Stimulated activated CD4-positive, alpha-beta T cell treated with anti-CD3 and anti-CD28 coated beads, Interleukin-4, amount 100 ng/mL, for 4 hours (primary cell): ENCODE results near the gene KISS1R.
A peak's percentile ranks its signal among the peaks of the same experiment; 100 is the strongest.

ENCODE experiments used
- DNase-seq, 2 experiments: peaks; one replicate each; pipeline ENCODE4 v3.0.0-alpha.2; 2020

KISS1R gene

GRCh38 chr19:900302-901111 is 16.6 kb upstream of the KISS1R start:
- no peak for DNase-seq

GRCh38 chr19:901216-902092 is 15.7 kb upstream of the KISS1R start:
- DNase-seq = no peak

- DNase-seq = no peak
Observed at GRCh38 chr19:902093-902370, 15.1 kb upstream of the KISS1R start.

GRCh38 chr19:902446-903226 is 14.5 kb upstream of the KISS1R start:
- no peak for DNase-seq

GRCh38 chr19:903266-903797 is 13.8 kb upstream of the KISS1R start:
- DNase-seq = no peak

GRCh38 chr19:904545-904944 is 12.6 kb upstream of the KISS1R start:
- DNase-seq = no peak

- DNase-seq = no peak
Observed at GRCh38 chr19:906480-906879, 10.7 kb upstream of the KISS1R start.

- no peak for DNase-seq
Observed at GRCh38 chr19:907183-907853, 9.8 kb upstream of the KISS1R start.

- DNase-seq = no peak
Observed at GRCh38 chr19:911197-912033, 5.7 kb upstream of the KISS1R start.

GRCh38 chr19:912181-913079 is 4.7 kb upstream of the KISS1R start:
- no peak for DNase-seq

GRCh38 chr19:913080-913748 is 3.9 kb upstream of the KISS1R start, which contains the start of gene R3HDM4:
Gene R3HDM4 (minus strand): TSS chr19:913219. CDS start chr19:913157, 62 bp downstream.
- peak; percentile 83 to 88 for DNase-seq

GRCh38 chr19:916645-917322 is 349 bp upstream of the KISS1R start:
- DNase-seq = peak; percentile 52 to 55

GRCh38 chr19:918152-918437 is 962 bp downstream of the KISS1R start:
- no peak for DNase-seq

GRCh38 chr19:918481-919198 is 1.5 kb downstream of the KISS1R start:
- DNase-seq = no peak

GRCh38 chr19:919199-920050 is 2.3 kb downstream of the KISS1R start:
- peak in 1 of 2 experiments; percentile 42 for DNase-seq

- peak; percentile 65 to 66 for DNase-seq
Observed at GRCh38 chr19:920051-920864, 3.1 kb downstream of the KISS1R start.
